Peyer's patch (tissue), 4 donors: Measurements from ENCODE around the gene IGLON5.

Experiments
- CTCF ChIP-seq, 6 experiments: fragments of 450-650 bp in 4 of 6; fragments of 200-600 bp in 2 of 6; sonication (generic) in 1 of 6; IDR thresholded peaks; one replicate each; pipeline ENCODE4 v1.5.1; 2017 to 2019; ENCODE audit warnings: antibody characterized with exemption in 6 of 6, mild to moderate bottlenecking in 3 of 6, moderate library complexity in 1 of 6
- POLR2A ChIP-seq, 2 donors: fragments of 450-650 bp; IDR thresholded peaks; one replicate each; pipeline ENCODE4 v1.5.1; 2017; ENCODE audit warnings: antibody characterized with exemption in 2 of 2, mild to moderate bottlenecking in 2 of 2, moderate library complexity in 2 of 2

GRCh38 chr19:51323481-51324166 is 12.2 kb downstream of the IGLON5 start:
- TF ChIP-seq CTCF (IDR thresholded peaks at IDR 0.05) (no peak), POLR2A (IDR thresholded peaks at IDR 0.05) (no peak)
